ENCODE measurements around the gene LRRIQ1.

Gene LRRIQ1

DNA sequence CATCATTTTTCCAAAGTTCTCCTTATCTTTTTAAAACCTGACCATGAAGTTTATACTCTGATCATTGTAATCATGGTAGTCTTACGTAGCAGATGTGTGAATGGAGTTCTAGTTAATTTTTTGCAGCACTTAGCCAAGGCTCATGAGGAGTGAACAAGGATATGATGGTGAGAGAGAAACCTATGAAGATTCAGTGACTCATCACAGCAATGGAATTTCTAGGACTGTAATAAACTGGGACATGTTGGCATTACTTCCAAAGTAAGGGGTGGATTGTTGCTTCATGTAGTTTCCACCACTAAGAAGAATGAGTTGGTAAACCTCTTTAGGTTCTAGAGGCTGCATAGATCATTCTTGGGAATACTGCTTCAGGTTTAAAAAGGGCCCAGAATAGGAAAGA is 102.7 kb downstream of the LRRIQ1 start:
- DNase-seq (ENCODE audit: low read depth), result peak; percentile 3
- H3K4me3 ChIP-seq (ENCODE audit: control insufficient read depth, low read depth, low read length), result no peak overlapping the region
- TF ChIP-seq, protein P1, sequence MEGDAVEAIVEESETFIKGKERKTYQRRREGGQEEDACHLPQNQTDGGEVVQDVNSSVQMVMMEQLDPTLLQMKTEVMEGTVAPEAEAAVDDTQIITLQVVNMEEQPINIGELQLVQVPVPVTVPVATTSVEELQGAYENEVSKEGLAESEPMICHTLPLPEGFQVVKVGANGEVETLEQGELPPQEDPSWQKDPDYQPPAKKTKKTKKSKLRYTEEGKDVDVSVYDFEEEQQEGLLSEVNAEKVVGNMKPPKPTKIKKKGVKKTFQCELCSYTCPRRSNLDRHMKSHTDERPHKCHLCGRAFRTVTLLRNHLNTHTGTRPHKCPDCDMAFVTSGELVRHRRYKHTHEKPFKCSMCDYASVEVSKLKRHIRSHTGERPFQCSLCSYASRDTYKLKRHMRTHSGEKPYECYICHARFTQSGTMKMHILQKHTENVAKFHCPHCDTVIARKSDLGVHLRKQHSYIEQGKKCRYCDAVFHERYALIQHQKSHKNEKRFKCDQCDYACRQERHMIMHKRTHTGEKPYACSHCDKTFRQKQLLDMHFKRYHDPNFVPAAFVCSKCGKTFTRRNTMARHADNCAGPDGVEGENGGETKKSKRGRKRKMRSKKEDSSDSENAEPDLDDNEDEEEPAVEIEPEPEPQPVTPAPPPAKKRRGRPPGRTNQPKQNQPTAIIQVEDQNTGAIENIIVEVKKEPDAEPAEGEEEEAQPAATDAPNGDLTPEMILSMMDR (conservative IDR thresholded peaks at IDR 0.05; ENCODE audit: control insufficient read depth, insufficient read depth, low read depth, low read length), result no peak

DNA sequence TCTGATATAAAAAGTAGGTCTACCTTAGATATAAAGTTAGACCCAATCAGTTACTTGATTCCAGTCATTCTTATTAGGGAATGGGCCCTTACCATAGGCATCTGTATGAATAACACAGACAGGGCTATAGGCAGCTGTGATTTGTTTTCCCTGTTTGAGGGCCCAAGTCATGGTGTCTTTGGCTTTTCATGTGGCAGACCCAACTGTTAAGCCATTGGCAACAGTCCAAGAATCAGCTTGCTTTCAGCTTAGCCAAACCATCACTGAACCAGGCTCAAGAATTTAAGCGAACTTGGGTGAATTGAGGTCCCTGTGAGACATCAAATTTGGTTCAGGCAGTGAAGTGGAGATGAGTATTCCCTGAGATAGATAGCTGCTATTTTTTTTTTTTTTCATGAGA is 111.2 kb downstream of the LRRIQ1 start:
- no peak overlapping the region for H3K4me3 ChIP-seq (ENCODE audit: control insufficient read depth, low read depth, low read length)
- no peak for DNase-seq (ENCODE audit: low read depth)
- TF ChIP-seq, protein P1 (conservative IDR thresholded peaks at IDR 0.05; ENCODE audit: control insufficient read depth, insufficient read depth, low read depth, low read length), result no peak

DNA sequence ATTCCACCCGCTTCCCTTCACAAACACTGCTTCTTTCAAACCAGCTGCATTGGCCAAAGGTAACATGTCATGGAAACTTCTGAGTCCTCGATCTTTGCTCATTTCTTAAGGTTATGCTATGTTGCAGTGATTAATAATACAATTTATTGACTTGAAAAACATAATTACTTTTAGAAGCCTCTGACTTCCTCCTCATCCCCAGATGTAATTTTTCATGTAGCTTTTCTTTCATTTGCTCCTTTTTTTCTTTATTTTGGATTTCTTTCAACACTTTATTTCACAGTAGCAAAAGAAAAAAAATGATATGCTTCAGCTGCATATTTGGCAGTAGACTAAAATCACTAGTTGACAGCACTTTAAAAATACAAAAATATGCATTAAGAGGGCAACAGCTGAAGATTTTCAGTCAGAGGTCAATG is 116.2 kb downstream of the LRRIQ1 start:
- H3K4me3 ChIP-seq (ENCODE audit: control insufficient read depth, low read depth, low read length), result no peak overlapping the region
- TF ChIP-seq, protein P1 (conservative IDR thresholded peaks at IDR 0.05; ENCODE audit: control insufficient read depth, insufficient read depth, low read depth, low read length), result no peak
- no peak for DNase-seq (ENCODE audit: low read depth)

DNA sequence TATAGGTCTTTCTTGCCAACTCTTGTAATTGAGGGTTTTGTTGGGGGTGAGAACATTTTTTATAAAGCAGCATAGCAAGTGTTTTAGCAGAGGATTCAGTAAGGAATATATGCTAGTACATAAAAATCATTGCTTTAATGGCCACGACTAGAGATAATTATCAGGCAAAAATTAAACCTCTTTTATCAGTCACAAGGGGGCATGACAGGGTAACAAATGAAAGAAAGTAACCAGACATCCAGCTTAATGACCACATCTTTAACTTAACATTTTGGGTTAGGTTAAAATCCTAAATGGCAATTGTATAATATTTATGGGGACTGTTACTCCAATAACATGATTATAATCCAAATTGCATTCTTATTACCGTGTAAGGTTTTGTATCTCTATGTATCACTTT is 119.6 kb downstream of the LRRIQ1 start:
- DNase-seq (ENCODE audit: low read depth), result peak; percentile 18
- no peak overlapping the region for H3K4me3 ChIP-seq (ENCODE audit: control insufficient read depth, low read depth, low read length)
- TF ChIP-seq, protein P1 (conservative IDR thresholded peaks at IDR 0.05; ENCODE audit: control insufficient read depth, insufficient read depth, low read depth, low read length), result peak; percentile 15

DNA sequence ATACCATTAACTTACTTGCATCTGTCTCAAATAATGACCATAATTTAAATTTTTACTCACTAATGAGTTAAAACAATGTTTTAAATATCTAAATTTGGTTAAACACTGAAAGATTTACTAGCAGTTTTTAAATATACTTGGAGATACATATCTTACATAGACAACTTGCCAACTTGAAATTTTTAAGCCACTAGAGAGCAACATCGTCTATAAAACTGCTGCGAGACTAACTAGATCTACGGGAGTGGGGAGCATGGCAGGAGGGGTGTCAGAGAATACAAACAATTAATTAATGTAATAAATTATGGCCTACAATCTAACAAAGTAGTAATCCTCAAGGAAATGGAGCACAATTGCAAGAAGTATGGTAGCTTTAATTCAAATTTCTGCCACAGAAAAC is 120.4 kb downstream of the LRRIQ1 start:
- DNase-seq (ENCODE audit: low read depth), result no peak
- TF ChIP-seq, protein P1 (conservative IDR thresholded peaks at IDR 0.05; ENCODE audit: control insufficient read depth, insufficient read depth, low read depth, low read length), result no peak
- no peak overlapping the region for H3K4me3 ChIP-seq (ENCODE audit: control insufficient read depth, low read depth, low read length)

DNA sequence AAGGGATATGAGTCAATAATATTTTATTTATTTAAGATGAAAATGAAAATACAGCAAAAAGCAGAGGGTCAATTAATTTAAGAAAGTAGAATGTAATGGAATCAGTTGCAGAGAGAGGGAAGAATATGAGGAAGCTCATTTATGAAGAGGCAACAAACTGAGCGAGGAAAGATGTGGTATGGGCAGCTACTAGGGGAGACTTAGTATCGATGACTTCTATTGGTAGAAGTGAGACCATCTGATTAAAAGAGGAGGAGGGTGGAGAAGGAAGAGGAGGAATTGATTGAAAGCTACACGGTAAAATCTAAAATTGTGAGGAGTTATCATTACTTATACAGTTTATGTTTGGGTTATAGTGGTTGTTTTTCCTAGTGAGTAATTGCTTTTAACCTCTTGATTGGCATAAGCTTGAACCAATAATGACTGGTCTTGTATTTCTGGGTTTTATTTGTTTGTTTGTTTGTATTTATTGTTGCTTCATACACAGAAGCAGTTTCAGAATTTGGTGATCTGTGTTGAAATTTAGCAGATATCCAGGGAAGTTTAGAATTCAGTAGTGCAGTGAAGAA is 121.0 kb downstream of the LRRIQ1 start:
- no peak for DNase-seq (ENCODE audit: low read depth)
- no peak overlapping the region for H3K4me3 ChIP-seq (ENCODE audit: control insufficient read depth, low read depth, low read length)
- TF ChIP-seq, protein P1 (conservative IDR thresholded peaks at IDR 0.05; ENCODE audit: control insufficient read depth, insufficient read depth, low read depth, low read length), result no peak

All from fibroblast of mammary gland (primary cell).